ENCODE measurements around the gene TTLL11. TPM values are rescaled to one million over a fixed set of nuclear protein-coding genes. Genes with fewer than 3 reads are reported as not detected.

Gene TTLL11
- total RNA-seq, 6 experiments from 2014 or later: 3.2 to 5.2 (median 4.1) TPM

DNA sequence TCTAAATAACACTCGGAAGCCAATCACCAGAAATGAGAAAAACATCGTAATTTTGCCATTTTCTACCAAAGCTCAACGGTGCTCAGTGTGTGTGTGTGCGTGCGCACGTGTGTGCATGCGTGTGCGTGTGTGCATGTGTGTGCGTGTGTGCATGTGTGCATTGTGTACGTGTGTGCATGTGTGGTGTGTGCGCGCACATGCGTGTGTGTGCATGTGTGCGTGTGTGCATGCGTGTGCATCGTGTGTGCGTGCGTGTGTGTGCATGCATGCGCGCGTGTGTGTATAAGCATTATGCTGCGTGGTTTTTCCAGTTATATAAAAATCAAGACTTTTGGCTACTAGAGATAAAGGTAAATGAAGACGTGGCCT, 276.7 kb downstream of the TTLL11 start:
- Histone ChIP-seq H3K4me1 (peaks cover 0 to 17% (median under 1%) of the 10 kb centered on the region in 4 donors), H3K4me3 (no peak overlapping the region), H3K27me3 (no peaks in the 10 kb centered on the region), H3K36me3 (no peaks in the 10 kb centered on the region), H3K9me3 (no peaks in the 10 kb centered on the region), H3K27ac (no peak overlapping the region)
- no peak for DNase-seq
- no peak for ATAC-seq
- WGBS (ENCODE audit: insufficient coverage, low coverage, low lambda C conversion rate, missing lambda C conversion rate): 80% methylated on average over 23 of the region's 23 CpGs
- intact Hi-C loops (cut with DNase I): no loop called here
- TF ChIP-seq POLR2A (IDR thresholded peaks at IDR 0.05) (no peak), CTCF (IDR thresholded peaks at IDR 0.05) (no peak)

GRCh38 chr9:121815546-121816448, 277.3 kb downstream of the TTLL11 start:
- TF ChIP-seq POLR2A (IDR thresholded peaks at IDR 0.05) (no peak), CTCF (IDR thresholded peaks at IDR 0.05) (no peak)
- DNase-seq (no peak), ATAC-seq (no peak)
- Histone ChIP-seq H3K4me1 (peaks cover 0 to 24% (median 4%) of the 10 kb centered on the region in 4 donors), H3K4me3 (no peak overlapping the region), H3K36me3 (no peaks in the 10 kb centered on the region), H3K27ac (no peak overlapping the region), H3K27me3 (no peaks in the 10 kb centered on the region), H3K9me3 (no peaks in the 10 kb centered on the region)
- intact Hi-C loops (cut with DNase I): no loop called here
- 82% methylated on average over 26 of the region's 31 CpGs for WGBS (ENCODE audit: insufficient coverage, low coverage, low lambda C conversion rate, missing lambda C conversion rate)

DNA sequence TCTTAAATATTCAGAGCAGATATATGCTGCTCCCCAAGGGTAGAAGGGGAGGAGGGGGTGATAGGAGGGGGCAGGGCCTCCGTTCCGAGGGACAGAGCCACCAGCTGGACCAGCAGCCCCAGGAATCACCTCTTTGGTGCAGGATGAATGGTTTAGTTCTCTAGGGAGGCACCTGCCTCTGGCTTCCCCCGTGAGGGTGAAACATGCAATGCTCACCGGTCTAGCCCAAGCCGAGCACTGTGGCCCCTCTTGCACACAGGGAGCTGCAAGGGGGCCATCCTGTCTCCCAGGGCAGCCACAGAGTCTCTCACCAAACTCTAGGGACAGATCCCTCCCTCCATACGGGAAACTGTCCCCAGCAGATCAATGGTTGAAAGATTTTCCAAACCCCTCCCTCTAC, 278.0 kb downstream of the TTLL11 start:
- no peaks in the 10 kb centered on the region for H3K27me3 ChIP-seq
- intact Hi-C loops (cut with DNase I): no loop called here
- ATAC-seq (no peak), DNase-seq (no peak)
- H3K4me1 ChIP-seq: peaks cover 0 to 28% (median 6%) of the 10 kb centered on the region in 4 donors
- no peaks in the 10 kb centered on the region for H3K36me3 ChIP-seq
- H3K9me3 ChIP-seq: no peaks in the 10 kb centered on the region
- TF ChIP-seq CTCF (IDR thresholded peaks at IDR 0.05) (no peak), POLR2A (IDR thresholded peaks at IDR 0.05) (no peak)
- no peak overlapping the region for H3K4me3 ChIP-seq
- 78% methylated on average over 3 of the region's 6 CpGs for whole genome bisulfite sequencing (ENCODE audit: insufficient coverage, low coverage, low lambda C conversion rate, missing lambda C conversion rate)
- H3K27ac ChIP-seq: no peak overlapping the region

- intact Hi-C loops (cut with DNase I): no loop called here
Measured at GRCh38 chr9:121814594-121814993, 278.5 kb downstream of the TTLL11 start.

More at GRCh38 chr9:121814594-121814993, 278.5 kb downstream of the TTLL11 start:
- WGBS (ENCODE audit: insufficient coverage, low coverage, low lambda C conversion rate, missing lambda C conversion rate): 58% methylated on average over 6 of the region's 11 CpGs
- no peaks in the 10 kb centered on the region for H3K9me3 ChIP-seq
- H3K27ac ChIP-seq: no peak overlapping the region
- H3K4me1 ChIP-seq: peaks cover 0 to 32% (median 8%) of the 10 kb centered on the region in 4 donors
- TF ChIP-seq POLR2A (IDR thresholded peaks at IDR 0.05) (no peak), CTCF (IDR thresholded peaks at IDR 0.05) (no peak)
- no peak overlapping the region for H3K4me3 ChIP-seq
- no peaks in the 10 kb centered on the region for H3K27me3 ChIP-seq
- peak in 1 of 4 donors; percentile 49 for ATAC-seq
- DNase-seq: no peak
- no peaks in the 10 kb centered on the region for H3K36me3 ChIP-seq

Data from right lobe of liver (tissue), 6 donors.